MM.1S (cell line): Measurements from ENCODE around the gene PLCG2.

Source experiments
- DNase-seq: peaks from one replicate; pipeline ENCODE4 v3.0.0-alpha.2; 2015
- H2AFZ ChIP-seq: fragments of 300-600 bp; sonication (generic); 2 replicates; pipeline ENCODE4 v1.6.0; 2016; ENCODE audit warnings: antibody characterized with exemption, low read length
- H3F3A ChIP-seq: fragments of 300-600 bp; sonication (generic); 2 replicates; pipeline ENCODE4 v1.6.1; 2016; ENCODE audit warnings: mild to moderate bottlenecking, antibody characterized with exemption, low read length, moderate library complexity, mixed read lengths; ENCODE audit not compliant: insufficient read depth
- H3K27ac ChIP-seq: fragments of 300-600 bp; sonication (generic); 2 replicates; pipeline ENCODE4 v1.5.1; 2016; ENCODE audit warnings: mild to moderate bottlenecking, low read length
- H3K27me3 ChIP-seq: fragments of 300-600 bp; sonication (generic); replicated peaks from 2 replicates; pipeline ENCODE4 v1.6.0; 2016; ENCODE audit warnings: low read length; ENCODE audit not compliant: insufficient read depth
- H3K36me3 ChIP-seq: fragments of 300-600 bp; sonication (generic); replicated peaks from 2 replicates; pipeline ENCODE4 v1.6.1; 2016; ENCODE audit warnings: mild to moderate bottlenecking, low read length, mixed read lengths; ENCODE audit not compliant: insufficient read depth
- H3K4me1 ChIP-seq: fragments of 300-600 bp; sonication (generic); 2 replicates; pipeline ENCODE4 v1.6.1; 2016; ENCODE audit warnings: low read length, mixed read lengths
- H3K4me2 ChIP-seq: fragments of 300-600 bp; sonication (generic); 2 replicates; pipeline ENCODE4 v1.6.0; 2016; ENCODE audit warnings: low read depth, low read length
- H3K4me3 ChIP-seq: fragments of 300-600 bp; sonication (generic); 2 replicates; pipeline ENCODE4 v1.5.1; 2016; ENCODE audit warnings: low read length, mixed read lengths
- H3K79me2 ChIP-seq: fragments of 300-600 bp; sonication (generic); 2 replicates; pipeline ENCODE4 v1.6.1; 2016; ENCODE audit warnings: mixed run types, low read length, mixed read lengths
- H3K9ac ChIP-seq: fragments of 300-600 bp; sonication (generic); 2 replicates; pipeline ENCODE4 v1.6.1; 2016; ENCODE audit warnings: low read length, mixed read lengths
- H3K9me2 ChIP-seq: fragments of 300-600 bp; sonication (generic); replicated peaks from 2 replicates; pipeline ENCODE4 v1.6.1; 2016; ENCODE audit warnings: mild to moderate bottlenecking, low read length, mixed read lengths; ENCODE audit not compliant: insufficient read depth
- H3K9me3 ChIP-seq: fragments of 300-600 bp; sonication (generic); replicated peaks from 2 replicates; pipeline ENCODE4 v1.6.1; 2016; ENCODE audit warnings: mild to moderate bottlenecking, low read length, mixed read lengths; ENCODE audit not compliant: insufficient read depth
- H4K20me1 ChIP-seq: fragments of 300-600 bp; sonication (generic); 2 replicates; pipeline ENCODE4 v1.6.1; 2016; ENCODE audit warnings: mild to moderate bottlenecking, low read length, moderate library complexity, mixed read lengths; ENCODE audit not compliant: insufficient read depth
- CTCF ChIP-seq: fragments of 300-600 bp; sonication (generic); IDR thresholded peaks from 2 replicates; pipeline ENCODE4 v1.5.1; 2016; ENCODE audit warnings: antibody characterized with exemption, low read length, mixed read lengths
- EZH2 ChIP-seq: fragments of 300-600 bp; sonication (generic); optimal IDR thresholded peaks from 2 replicates; pipeline ENCODE3; 2017; ENCODE audit warnings: low read depth, mild to moderate bottlenecking, antibody characterized with exemption, low read length, mixed read lengths
- EZH2phosphoT487 ChIP-seq: fragments of 300-600 bp; sonication (generic); IDR thresholded peaks from 2 replicates; pipeline ENCODE4 v1.6.1; 2018; ENCODE audit warnings: antibody characterized with exemption, low read length

The PLCG2 gene

GRCh38 chr16:81864646-81865382 is 85.7 kb downstream of the PLCG2 start:
- no peaks in the 10 kb centered on the region for H3K9me2 ChIP-seq
- no peak overlapping the region; the same call in 1 of the 2 replicates for H3K27ac ChIP-seq
- TF ChIP-seq CTCF (no peak), EZH2phosphoT487 (no peak), EZH2 (no peak)
- H3K4me1 ChIP-seq = peaks cover 13% of the 10 kb centered on the region; the same call in 1 of the 2 replicates
- peak overlapping the region; percentile 75 for H3K4me2 ChIP-seq
- no peak overlapping the region for H3K4me3 ChIP-seq
- no peak for DNase-seq
- H3K79me2 ChIP-seq = 0 out of 2 replicates have a peak, but pooled peaks cover 5% of the 10 kb centered on the region
- no peaks in the 10 kb centered on the region for H4K20me1 ChIP-seq
- no peaks in the 10 kb centered on the region for H3K27me3 ChIP-seq
- peaks cover 14% of the 10 kb centered on the region for H3F3A ChIP-seq
- no peaks in the 10 kb centered on the region for H3K36me3 ChIP-seq
- no peaks in the 10 kb centered on the region for H3K9me3 ChIP-seq
- H3K9ac ChIP-seq = no peak overlapping the region
- H2AFZ ChIP-seq = no peak overlapping the region

DNA sequence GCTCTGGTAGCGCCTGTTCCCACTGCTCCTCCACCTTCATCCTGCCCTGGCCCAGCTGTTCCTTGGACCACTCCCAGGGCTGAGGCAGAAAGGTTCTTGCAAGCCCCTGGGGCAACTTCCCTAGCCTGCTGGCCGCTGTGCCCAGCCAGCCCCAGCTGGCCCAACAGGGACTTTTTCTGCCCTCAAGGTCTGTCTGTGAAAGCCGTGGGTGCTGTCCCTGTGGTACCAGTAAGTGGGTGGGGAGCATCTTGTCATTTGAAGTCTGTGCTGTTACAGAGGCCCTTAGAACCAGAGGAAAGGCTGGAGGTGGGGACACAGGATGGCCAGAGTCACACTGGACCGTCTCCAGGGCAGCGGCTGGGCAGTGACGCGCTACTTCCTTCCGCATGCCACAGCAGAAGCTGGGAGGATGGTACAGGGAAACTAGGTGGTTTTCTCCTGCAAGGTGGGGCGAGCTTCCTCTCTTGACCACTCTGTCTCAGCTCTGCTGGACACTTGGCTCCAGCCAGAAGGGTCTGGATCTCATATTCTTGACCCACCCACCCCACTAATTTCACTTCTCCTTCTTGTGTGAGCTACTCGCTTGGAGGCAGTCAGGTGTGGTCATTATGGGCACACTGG is 87.8 kb downstream of the PLCG2 start:
- no peak overlapping the region for H3K27ac ChIP-seq
- no peaks in the 10 kb centered on the region for H3K27me3 ChIP-seq
- no peaks in the 10 kb centered on the region for H3K9me2 ChIP-seq
- H3K4me2 ChIP-seq = no peak overlapping the region
- H3F3A ChIP-seq = peaks cover 20% of the 10 kb centered on the region
- H3K9me3 ChIP-seq = no peaks in the 10 kb centered on the region
- H3K36me3 ChIP-seq = no peaks in the 10 kb centered on the region
- no peak overlapping the region for H2AFZ ChIP-seq
- H3K4me3 ChIP-seq = no peak overlapping the region
- no peak for DNase-seq
- TF ChIP-seq EZH2 (no peak), EZH2phosphoT487 (no peak), CTCF (no peak)
- 0 out of 2 replicates have a peak, but pooled peaks cover 5% of the 10 kb centered on the region for H3K79me2 ChIP-seq
- H3K9ac ChIP-seq = no peak overlapping the region
- peaks cover 26% of the 10 kb centered on the region for H3K4me1 ChIP-seq
- no peaks in the 10 kb centered on the region for H4K20me1 ChIP-seq

DNA sequence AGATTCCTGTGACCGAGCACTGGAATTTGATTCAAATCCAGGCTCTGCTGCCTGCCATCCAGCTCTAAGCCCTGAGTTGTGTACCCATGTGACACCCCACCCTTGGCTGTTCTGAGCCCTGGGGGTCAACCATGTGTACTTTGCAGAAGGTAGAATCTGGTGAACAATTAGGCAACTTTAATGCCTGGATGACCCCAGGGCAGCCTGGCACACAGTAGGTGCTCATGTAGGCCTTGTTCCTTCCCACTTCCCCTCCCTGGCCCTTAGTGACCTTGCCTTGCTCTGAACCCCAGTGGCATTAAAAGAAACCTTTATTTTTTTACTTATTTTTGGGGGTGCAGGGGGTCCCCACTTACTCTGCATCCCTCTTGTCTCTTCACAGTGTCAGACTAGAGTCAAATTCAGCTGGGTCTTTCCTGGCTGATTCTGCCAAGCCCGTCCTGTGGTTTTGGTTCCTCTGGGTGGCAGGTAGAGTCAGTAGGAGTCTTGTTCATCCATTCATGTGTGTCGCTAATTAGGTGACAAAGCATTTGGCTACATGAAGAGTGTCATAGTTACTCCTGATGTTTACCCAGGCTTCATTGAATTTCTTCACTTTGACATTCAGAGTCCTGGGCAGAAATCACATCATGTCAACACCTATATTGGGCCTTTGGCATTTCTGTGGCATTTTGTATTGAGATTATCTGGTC is 89.1 kb downstream of the PLCG2 start:
- Histone ChIP-seq H3K4me1 (peaks cover 31% of the 10 kb centered on the region), H3K27me3 (no peaks in the 10 kb centered on the region), H3K36me3 (no peaks in the 10 kb centered on the region), H4K20me1 (no peaks in the 10 kb centered on the region), H2AFZ (no peak overlapping the region), H3F3A (peaks cover 17% of the 10 kb centered on the region), H3K9me3 (no peaks in the 10 kb centered on the region), H3K4me3 (no peak overlapping the region), H3K79me2 (0 out of 2 replicates have a peak, but pooled peaks cover 5% of the 10 kb centered on the region), H3K4me2 (no peak overlapping the region), H3K27ac (no peak overlapping the region), H3K9ac (no peak overlapping the region), H3K9me2 (no peaks in the 10 kb centered on the region)
- DNase-seq = no peak
- no peak for TF ChIP-seq EZH2
- no peak for TF ChIP-seq EZH2phosphoT487
- no peak for TF ChIP-seq CTCF
